ENCODE results near the gene HYOU1.
"Not testable (repeated sequence)": the region's sequence is repeated elsewhere in the genome, so short reads cannot be mapped to it uniquely, and the experiment has no call there.

HYOU1 gene, protein sequence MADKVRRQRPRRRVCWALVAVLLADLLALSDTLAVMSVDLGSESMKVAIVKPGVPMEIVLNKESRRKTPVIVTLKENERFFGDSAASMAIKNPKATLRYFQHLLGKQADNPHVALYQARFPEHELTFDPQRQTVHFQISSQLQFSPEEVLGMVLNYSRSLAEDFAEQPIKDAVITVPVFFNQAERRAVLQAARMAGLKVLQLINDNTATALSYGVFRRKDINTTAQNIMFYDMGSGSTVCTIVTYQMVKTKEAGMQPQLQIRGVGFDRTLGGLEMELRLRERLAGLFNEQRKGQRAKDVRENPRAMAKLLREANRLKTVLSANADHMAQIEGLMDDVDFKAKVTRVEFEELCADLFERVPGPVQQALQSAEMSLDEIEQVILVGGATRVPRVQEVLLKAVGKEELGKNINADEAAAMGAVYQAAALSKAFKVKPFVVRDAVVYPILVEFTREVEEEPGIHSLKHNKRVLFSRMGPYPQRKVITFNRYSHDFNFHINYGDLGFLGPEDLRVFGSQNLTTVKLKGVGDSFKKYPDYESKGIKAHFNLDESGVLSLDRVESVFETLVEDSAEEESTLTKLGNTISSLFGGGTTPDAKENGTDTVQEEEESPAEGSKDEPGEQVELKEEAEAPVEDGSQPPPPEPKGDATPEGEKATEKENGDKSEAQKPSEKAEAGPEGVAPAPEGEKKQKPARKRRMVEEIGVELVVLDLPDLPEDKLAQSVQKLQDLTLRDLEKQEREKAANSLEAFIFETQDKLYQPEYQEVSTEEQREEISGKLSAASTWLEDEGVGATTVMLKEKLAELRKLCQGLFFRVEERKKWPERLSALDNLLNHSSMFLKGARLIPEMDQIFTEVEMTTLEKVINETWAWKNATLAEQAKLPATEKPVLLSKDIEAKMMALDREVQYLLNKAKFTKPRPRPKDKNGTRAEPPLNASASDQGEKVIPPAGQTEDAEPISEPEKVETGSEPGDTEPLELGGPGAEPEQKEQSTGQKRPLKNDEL

DNA sequence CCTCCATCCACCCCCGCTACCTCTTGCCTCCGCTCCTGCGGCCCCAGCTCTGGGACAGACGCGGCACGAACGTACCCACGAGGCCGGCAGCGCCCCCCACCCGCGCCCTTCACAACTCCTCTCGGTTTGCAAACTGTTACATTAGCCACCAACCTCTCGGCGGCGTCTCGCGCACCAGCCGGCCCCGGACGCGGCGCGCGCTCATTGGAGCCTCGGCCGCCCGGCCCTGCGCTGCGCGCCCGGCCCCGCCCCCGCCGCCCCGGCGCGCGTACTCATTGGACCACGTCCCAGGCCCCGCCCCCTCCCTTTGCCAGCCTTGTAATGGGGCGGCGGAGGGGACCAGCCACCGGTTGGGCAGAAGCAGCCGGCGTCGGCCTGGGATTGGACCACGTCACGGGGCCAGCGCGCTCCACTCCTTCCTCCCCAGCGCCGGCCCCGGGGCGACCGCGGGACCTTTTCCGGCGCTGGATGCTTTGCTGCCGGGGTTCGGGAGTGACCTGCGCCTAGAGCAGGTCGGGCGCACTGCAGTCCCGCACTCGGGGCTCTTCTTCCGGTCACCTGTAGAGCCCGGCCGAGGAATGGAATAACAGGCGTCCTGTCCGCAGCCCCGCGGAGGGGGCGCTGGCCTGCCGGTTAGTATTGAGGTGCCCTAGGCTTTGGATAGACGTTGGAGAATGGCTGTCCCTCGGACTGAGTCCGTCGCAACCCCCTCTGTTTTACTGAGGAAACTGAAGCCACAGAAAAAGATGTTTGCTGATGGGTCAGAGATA, at the start of gene HYOU1:
HYOU1 (minus strand) TSS at position 206 of the 770 bp plus-strand sequence. CDS start 1,045 bp downstream, outside the sequence.
- DNase-seq: peak; percentile 63 to 85

DNA sequence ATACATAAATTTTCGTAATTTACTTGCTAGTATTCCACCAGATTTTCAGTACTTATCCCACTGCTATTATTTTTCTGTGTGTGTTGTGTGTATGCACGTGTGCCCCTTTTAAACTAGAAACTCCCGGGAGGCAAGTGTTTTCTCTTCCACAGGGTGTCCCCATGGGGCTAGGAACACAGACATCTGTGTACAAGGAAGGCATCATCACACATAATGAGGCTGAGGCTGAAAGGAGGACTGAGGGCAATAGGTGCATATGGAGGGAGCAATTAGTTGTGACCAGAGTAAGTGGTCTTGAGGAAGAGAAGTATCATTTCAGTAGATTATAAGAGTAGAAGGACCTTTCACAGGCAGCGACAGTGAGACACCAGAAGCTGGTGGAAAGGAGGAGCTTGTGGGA, 46.8 kb upstream of the HYOU1 start:
- DNase-seq: no peak

DNA sequence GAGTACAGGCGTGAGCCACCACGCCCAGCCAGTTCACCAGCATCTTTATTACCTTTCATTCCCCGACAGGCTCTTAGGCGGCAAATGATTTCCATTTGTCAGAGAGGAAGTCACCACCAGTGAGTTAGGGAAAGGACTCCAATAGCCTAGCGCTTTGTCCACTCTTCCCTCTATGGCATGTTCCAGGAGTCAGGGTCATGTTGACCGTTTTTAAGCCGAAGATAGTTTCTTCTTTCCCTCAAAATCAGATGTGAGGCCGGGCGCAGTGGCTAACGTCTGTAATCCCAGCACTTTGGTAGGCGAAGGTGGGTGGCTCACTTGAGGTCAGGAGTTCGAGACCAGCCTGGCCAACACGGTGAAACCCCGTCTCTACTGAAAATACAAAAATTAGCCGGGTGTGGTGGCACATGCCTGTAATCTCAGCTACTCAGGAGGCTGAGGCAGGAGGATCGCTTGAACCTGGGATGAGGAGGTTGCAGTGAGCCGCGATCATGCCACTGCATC, 46.2 kb upstream of the HYOU1 start:
- DNase-seq: not testable (repeated sequence)

DNA sequence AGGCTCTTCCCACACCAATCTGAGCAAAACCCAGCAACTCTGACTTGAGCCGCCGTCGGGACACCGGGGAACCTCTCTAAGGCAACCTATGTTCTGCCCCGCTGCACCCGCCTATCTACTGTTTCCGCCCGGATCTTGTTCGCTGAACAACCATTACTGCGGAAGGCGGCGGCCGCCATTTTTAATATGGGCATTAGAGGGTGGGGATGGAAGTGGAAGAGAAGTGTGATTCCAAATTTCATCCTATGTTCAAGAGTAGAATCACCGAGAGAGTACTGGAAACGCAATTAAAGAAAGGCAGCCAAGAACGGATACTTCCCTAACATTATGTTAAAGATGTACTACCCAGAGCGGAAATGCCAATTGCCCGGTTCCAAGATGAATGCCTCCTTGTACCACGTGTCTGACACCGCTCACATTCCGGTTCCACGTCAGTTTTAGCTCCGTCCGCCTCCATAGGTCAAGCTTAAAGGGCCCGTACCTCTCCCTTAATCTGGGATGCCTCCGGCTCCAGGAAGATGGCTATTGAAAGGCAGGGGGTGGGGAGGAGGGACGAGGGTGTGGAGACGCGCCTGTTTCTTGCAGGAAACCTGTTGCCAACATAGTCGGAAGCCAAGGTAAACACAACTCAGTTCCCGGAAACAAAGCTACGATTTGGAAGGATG, 44.9 kb upstream of the HYOU1 start, which contains the start of gene DPAGT1:
DPAGT1 (minus strand) TSS at position 95 of the 665 bp plus-strand sequence. CDS start 198 bp downstream, outside the sequence.
- DNase-seq: peak; percentile 69 to 90

DNA sequence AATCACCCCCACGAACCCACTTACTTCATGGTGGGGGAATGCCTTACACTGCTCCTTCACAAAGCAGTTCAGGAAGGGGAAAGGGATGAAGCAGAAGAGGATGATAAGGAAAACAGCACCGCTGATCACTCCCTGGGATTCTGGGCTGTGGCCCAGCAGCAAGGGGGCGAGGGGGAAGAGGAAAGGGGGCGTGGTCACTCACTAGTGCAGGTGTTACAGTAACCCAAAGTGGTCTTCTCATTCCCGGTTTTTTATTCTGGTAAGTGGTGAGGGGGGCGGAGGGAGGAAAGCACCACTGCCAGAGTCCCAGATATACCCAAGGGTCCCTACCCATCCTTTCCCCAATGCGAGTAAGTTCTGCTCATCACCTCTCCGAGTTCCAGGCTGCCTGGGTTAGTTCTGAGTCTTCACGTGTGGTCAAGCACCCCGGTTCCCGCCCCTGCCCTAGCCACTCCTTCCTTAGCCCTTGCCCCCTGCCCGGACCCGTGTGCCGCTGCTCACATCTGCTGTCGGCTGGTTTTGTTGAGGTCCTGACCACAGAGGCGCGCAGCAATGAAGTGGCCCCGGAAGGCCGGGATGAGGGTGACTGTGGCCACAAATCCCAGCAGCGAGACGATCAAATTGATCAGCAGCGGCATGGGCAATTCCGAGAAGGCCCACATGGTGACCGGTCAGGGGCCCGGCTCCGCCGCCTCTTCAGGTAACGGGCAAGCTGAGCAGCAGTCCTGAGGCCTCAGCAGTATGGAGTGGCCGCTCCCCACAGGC, 44.2 kb upstream of the HYOU1 start:
- no peak for DNase-seq

DNA sequence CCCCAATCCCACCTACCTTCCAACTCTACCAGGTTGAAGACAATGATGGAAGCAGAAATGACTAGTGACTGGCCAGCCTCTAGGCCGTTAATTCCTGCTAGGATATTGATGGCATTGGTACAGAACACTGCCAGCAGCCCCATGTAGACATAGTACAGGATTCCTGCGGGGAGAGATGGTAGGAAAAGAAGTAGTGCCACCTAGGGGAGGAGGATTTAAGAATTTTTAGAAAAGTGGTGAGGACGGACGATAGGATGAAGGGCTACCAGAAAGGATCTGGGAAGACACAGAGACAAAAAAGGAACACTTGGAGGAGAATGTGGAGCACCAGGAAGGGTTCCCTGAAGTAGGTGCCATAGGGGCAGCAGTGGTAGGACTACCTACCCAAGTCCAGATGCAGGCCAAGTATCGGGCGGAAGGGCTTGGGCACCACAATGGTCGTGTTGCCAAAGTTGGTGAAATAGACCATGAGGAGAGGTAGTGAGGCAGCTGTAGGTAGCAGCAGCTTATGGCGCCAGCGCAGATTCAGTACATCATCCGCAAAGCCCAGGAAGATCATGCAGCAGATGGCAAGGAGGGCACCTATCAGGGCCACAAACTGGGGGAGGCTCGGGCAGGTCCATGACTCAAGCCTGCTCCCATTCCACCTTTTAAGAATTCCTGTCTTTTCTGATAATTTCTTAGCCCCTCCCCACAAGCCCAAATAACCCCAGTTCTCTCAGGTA, 43.4 kb upstream of the HYOU1 start:
- no peak for DNase-seq

DNA sequence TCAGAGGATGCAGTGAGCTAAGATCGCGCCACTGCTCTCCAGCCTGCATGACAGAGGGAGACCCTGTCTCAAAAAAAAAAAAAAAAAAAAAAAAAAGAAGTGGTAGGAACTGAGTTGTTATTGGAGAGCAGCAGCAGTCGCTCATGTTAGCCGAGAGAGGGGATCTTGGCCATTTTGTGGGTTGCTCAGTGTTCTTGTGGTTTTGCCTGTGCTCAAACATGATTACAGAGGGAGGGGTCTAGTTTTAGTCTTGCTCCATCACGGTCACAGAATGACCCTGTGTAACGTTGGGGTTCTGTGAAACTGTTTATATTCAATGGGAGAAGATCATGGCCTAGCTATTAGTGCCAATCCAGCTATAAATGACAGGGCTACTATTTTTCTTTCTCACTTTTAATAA, 42.7 kb upstream of the HYOU1 start:
- no peak for DNase-seq

DNA sequence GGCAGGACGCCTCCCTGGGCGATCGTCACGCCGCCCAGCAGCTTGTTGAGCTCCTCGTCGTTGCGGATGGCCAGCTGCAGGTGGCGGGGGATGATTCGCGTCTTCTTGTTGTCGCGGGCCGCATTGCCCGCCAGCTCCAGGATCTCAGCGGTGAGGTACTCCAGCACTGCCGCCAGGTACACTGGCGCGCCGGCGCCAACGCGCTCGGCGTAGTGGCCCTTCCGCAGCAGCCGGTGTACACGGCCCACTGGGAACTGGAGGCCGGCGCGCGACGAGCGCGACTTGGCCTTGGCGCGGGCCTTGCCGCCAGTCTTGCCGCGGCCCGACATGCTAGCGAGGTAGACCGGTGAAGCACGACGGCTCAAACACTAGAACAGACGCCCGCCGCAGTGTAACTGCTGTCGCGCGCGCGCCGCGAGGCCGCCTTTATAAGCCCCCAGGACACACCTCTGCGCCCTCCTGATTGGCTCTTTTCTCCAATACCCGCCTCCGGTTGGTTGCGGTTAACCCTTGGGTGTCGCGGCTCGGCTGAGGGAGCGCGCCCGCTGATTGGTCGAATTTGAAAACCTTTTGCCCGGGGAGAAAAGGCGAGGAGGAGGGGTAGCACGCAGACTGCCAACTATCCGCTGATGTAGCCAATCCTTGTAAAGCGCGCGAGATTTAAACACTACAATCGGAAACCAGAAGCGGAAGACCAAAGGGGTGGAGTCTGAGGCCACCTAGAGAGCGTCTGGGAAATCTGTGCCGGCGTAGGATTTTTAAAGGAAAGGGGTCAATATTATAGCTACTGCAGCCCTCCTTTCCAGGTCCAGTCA, 38.3 kb upstream of the HYOU1 start:
- DNase-seq: peak; percentile 98 to 99

DNA sequence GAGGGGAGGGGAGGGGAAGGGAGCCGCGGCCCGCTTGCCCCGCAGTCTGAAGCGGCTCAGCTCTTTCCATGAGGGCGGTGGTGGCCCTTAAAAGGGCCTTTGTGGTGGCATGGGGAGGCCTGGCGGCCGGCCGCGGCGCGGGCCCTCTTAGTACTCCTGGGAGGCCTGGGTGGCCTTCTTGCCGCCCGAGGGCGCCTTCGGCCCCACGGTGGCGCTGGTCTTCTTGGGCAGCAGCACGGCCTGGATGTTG, 37.7 kb upstream of the HYOU1 start:
- peak in 1 of 2 experiments; percentile 8 for DNase-seq

DNA sequence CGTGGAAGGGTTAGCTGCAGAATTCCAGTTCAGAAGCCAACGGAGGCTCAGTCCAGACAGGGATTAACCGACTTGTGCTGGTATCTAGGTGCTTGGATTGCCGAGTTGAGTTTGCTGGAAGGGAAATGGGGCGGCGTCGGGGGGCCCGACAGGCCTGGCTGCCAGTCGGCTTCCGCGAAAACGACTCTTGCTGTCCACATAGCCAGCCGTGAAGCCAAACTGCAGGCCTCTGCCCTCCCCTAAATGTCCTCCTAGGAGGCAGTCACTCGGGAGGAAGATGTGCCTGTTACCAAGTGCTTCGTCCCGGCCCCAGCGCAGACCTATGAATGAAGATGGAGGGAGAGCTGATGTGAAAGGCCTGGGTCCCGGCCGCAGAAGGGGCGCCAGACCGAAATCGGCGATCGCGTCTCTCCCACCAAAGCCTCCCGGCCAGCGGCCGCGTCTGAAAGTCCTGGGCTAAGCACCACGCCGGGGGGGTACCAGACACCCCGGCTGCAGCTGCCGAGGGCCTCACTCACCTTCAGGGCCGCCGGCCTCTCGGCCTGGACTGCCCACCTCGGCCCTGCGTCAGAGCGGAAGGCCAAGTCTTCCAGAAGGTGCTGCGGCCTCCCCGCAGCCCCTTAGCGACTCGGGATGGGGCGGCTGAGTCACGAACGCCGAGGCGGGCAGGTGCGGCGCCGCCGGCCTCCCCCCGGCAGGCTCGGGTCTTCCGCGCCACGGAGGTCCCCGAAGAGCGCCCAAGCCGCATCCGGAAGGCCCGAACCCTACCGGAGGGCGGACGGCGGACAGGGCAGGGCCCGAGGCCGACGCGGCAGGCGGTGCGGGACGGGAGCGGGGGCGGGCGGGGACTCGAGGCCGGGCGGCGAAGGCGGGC, 37.2 kb upstream of the HYOU1 start:
- DNase-seq: no peak

DNA sequence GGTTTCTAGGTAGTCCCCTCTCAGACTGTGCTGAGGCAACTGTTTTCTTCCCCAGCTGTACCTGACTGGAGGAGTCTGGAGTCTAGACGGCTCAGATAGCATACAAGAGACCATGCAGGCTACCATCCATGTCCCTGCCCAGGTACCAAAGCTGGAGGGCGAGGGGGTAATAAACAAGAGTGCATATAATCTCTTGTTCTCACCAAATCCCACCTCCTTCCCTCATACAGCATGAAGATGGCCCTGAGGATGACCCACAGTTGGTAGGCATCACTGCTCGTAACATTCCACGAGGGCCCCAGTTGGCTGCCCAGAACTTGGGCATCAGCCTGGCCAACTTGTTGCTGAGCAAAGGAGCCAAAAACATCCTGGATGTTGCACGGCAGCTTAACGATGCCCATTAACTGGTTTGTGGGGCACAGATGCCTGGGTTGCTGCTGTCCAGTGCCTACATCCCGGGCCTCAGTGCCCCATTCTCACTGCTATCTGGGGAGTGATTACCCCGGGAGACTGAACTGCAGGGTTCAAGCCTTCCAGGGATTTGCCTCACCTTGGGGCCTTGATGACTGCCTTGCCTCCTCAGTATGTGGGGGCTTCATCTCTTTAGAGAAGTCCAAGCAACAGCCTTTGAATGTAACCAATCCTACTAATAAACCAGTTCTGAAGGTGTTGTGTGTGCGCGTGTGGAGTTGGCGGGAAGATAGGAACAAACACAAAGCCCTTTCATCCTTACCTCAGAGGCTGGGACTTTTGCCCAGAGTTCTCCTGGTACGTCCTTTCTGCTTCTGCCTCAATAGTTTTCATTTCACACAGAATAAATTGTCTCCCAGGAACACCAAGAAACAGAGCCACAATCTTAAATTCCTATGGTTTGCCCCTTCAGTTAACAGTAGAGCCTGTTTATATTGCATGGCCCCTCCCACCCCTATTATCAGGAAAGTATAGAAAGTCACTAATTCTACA, 36.2 kb upstream of the HYOU1 start:
- no peak for DNase-seq

DNA sequence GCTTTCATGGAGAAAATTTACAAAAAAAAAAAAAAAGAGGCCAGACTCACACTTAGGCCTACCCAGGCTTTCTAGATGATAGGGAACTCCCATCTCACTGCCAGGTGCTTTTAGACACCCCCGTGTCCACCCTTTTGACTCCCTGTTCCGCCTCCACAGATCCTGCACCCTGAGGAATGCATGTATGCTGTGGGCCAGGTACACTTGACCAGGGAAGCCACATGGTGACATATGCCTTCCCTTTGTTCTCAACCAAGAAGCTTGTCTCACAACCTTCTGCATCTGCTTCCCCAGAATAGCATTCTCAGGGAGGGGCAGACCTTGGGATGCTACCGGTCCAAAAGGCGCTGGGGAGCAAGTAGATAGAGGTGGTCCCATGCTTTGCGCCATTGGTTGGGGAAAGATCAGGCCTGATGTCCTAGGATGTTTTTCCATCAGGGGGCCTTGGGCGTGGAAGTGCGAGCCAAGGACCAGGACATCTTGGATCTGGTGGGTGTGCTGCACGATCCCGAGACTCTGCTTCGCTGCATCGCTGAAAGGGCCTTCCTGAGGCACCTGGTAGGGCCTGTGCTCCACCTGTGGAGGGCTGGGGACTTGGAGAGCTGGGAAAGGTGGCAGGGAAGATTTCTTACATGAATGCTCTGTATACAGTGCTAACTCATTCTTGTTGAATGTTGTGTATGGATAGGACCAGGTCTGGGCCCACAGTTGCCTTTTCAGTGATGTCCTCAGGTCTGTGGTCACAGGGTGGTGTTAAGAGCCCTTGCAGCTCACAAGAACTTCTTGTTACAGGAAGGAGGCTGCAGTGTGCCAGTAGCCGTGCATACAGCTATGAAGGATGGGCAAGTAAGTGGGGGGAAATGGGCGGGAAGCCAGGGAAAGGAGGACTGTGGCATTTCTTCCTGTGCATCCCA, 35.2 kb upstream of the HYOU1 start:
- DNase-seq: no peak

DNA sequence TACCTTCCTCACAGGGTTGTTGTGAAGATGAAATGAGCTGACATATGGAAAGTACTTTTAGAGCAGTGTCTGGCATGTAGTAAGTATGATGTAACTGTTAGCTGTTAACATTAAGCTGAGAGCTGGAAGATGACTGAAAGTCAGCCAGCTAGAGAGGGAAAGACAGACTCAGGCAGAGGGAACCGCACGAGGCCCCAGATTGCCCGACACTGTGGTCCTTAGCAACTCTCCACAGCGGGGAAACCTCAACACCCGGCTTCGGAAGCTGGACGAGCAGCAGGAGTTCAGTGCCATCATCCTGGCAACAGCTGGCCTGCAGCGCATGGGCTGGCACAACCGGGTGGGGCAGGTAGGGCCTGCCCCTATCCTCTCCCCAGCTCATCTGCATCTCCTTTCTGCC, 34.2 kb upstream of the HYOU1 start:
- no peak for DNase-seq

DNA sequence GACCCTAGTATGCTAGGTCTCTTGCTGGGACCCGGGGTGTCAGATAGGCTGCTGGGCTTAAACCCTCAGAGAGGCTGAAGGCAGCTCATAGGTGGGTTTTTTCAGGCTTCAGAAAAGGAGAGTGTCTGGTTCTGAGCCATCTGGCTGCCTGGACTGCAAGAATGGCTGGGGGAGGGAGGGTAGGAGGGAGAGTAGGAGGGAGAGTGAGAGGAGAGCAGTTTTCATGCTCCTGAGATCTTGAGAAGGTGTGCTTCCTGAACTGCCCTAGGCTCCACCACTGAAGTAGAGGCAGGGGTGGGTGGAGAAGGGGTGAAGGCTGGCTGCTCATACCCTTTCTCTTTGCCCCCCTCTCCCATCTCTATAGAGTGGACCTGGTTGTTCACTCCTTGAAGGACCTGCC, 32.3 kb upstream of the HYOU1 start:
- no peak for DNase-seq

DNA sequence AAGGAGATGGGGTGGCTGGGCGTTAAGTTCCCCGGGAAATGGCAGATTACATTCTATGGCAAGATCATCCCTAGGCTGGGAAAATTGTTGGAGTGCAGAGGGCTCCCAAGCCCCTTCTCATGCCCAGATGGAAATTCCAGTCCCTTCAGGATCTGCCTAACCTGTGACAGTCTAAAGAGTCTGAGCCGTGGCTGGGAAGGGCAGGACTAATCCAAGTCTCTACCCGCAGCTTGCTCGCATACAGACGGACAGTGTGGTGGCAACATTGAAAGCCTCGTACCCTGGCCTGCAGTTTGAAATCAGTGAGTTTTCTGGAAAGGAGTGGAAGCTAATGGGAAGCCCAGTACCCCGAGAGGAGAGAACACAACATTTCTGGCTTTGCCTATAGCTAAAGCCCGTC, 31.4 kb upstream of the HYOU1 start:
- DNase-seq: no peak

DNA sequence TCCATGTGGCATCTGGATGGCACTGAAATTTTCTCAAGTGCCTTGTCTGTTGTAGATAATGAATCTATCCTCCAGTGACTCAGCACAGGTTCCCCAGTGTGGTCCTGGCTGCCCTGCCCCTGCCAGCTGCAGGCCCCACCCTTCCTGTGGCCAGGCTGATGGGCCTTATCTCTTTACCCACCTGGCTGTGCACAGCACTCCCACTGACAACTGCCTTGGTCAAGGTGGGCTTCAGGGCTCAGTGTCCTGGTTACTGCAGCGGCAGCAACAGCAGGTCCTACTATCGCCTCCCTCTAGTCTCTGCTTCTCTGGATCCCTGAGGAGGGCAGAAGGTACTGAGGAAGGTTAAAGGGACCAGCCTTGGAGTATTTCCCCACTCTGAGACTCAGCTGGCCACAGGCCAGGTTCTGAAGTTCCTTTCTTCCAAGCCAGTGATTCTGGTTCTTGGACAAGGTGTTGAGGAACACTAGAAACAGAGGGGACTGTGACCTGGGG, 30.8 kb upstream of the HYOU1 start:
- DNase-seq: no peak

Measured in cerebellar nuclear complex (tissue), 1 donor.